Body of pancreas (tissue), 4 donors: ENCODE results near the gene LIPM. TPM values are rescaled to one million over a fixed set of nuclear protein-coding genes. Genes with fewer than 3 reads are reported as not detected.
A peak's percentile ranks its signal among the peaks of the same experiment; 100 is the strongest.

ENCODE experiments used
- ATAC-seq: fragments of 150-250 bp; one replicate; pipeline ENCODE4 v1.9.1; 2016
- DNase-seq, 4 donors: peaks; one replicate each; pipeline ENCODE4 v3.0.0-alpha.2; 2019
- H3K27ac ChIP-seq, 4 donors: fragments of 200-600 bp; sonication (generic); 1 replicate in 3 of 4; 2 replicates in 1 of 4; pipeline versions ENCODE4 v1.5.1 to v1.6.1; 2016 to 2019; ENCODE audit warnings: mild to moderate bottlenecking in 1 of 4, mixed read lengths in 1 of 4, moderate library complexity in 1 of 4
- H3K27me3 ChIP-seq, 2 donors: fragments of 200-600 bp; sonication (generic); one replicate each; pipeline ENCODE4 v1.6.0; 2016; ENCODE audit warnings: mild to moderate bottlenecking in 1 of 2
- H3K36me3 ChIP-seq, 2 donors: fragments of 200-600 bp; sonication (generic); replicated peaks in 1 of 2; 2 replicates each; pipeline ENCODE4 v1.5.1; 2016; ENCODE audit warnings: low read depth in 2 of 2; ENCODE audit not compliant: insufficient read depth in 1 of 2
- H3K4me1 ChIP-seq: fragments of 200-600 bp; sonication (generic); one replicate; pipeline ENCODE4 v1.6.0; 2016
- H3K4me3 ChIP-seq, 2 donors: fragments of 200-600 bp; sonication (generic); 1 replicate in 1 of 2; 2 replicates in 1 of 2; pipeline ENCODE4 v1.5.1; 2016 to 2019
- H3K9me3 ChIP-seq, 3 donors: fragments of 200-600 bp; sonication (generic); 1 replicate in 2 of 3; 2 replicates in 1 of 3; pipeline ENCODE4 v1.5.1; 2016
- POLR2A ChIP-seq, 3 donors: fragments of 450-650 bp; IDR thresholded peaks; one replicate each; pipeline ENCODE4 v1.6.1; 2016; ENCODE audit warnings: antibody characterized with exemption in 3 of 3, mild to moderate bottlenecking in 2 of 3
- WGBS, 2 donors: methylation state at CpG; one replicate each; pipeline ENCODE4 v1.1.5; 2017; 5-methylcytosine and 5-hydroxymethylcytosine counted together
- intact Hi-C: fragments of 100-400 bp; cut with DNase I; formaldehyde crosslinking; loops from one replicate; pipeline ENCODE4 v1.15.1; 2023
- total RNA-seq, 2 donors: library from RNA; depleted of rRNA; stranded (reverse); fragments of >200 nt; gene quantifications; one replicate each; pipeline ENCODE4 v1.1.0, GENCODE V29; 2016
- TF ChIP-seq, protein P1 (sequence below), 7 experiments: fragments of 450-650 bp in 4 of 7; fragments of 200-600 bp in 3 of 7; sonication (generic) in 3 of 7; IDR thresholded peaks; one replicate each; pipeline ENCODE4 v1.5.1; 2016 to 2019; ENCODE audit warnings: antibody characterized with exemption in 7 of 7

The LIPM gene
- total RNA-seq, 2 donors from 2014 or later, result not detected

GRCh38 chr10:88809621-88810020 is 7.1 kb downstream of the LIPM start:
- intact Hi-C loops, result no loop called here
- H3K27ac ChIP-seq, result no peak overlapping the region
- DNase-seq (no peak), ATAC-seq (no peak)
- H3K4me3 ChIP-seq, result no peak overlapping the region
- H3K27me3 ChIP-seq, result no peaks in the 10 kb centered on the region
- H3K4me1 ChIP-seq, result no peaks in the 10 kb centered on the region
- H3K9me3 ChIP-seq, result no peaks in the 10 kb centered on the region
- WGBS, 2 donors, result 54 to 64% methylated on average over 4 of the region's 4 CpGs
- no peaks in the 10 kb centered on the region for H3K36me3 ChIP-seq
- no peak for TF ChIP-seq POLR2A (IDR thresholded peaks at IDR 0.05)
- TF ChIP-seq, protein P1, sequence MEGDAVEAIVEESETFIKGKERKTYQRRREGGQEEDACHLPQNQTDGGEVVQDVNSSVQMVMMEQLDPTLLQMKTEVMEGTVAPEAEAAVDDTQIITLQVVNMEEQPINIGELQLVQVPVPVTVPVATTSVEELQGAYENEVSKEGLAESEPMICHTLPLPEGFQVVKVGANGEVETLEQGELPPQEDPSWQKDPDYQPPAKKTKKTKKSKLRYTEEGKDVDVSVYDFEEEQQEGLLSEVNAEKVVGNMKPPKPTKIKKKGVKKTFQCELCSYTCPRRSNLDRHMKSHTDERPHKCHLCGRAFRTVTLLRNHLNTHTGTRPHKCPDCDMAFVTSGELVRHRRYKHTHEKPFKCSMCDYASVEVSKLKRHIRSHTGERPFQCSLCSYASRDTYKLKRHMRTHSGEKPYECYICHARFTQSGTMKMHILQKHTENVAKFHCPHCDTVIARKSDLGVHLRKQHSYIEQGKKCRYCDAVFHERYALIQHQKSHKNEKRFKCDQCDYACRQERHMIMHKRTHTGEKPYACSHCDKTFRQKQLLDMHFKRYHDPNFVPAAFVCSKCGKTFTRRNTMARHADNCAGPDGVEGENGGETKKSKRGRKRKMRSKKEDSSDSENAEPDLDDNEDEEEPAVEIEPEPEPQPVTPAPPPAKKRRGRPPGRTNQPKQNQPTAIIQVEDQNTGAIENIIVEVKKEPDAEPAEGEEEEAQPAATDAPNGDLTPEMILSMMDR (IDR thresholded peaks at IDR 0.05), result no peak

DNA sequence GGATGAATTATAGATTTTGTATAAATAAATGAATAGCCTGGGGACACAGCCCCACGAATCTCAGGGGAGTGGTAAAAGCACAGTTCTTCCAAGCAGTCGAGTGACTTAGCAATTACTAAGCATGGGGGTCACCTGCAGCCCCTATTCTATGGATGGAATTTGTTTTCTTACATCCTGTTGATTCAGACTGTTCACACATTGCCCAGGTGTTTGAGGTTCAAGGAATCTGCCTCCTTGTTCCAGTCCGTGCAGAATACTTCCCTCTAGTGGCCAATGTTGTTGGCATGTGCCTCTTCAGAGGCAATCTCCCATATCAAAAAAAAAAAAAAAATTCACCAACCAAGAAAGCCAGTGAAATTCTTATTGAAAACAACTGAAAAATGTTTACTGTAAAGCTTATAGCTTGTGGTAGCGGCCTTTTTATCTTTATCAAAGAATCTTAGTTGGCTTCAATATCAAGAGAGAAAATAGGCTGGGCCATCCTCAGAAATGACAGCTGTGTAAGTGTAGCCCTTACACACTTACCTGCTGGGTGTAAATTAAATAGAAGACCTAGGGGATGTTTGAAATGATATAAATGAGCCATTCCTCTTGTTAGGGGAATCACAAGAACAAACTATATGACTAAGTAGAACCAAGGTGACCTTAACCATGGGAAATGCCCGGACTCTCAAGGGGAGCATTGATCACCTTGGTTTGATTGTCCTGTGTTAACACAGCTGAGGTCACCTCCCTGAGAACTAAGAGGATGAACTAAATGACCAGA is 7.8 kb downstream of the LIPM start:
- Histone ChIP-seq H3K36me3 (no peaks in the 10 kb centered on the region), H3K27me3 (no peaks in the 10 kb centered on the region), H3K4me3 (no peak overlapping the region), H3K27ac (no peak overlapping the region), H3K9me3 (no peaks in the 10 kb centered on the region), H3K4me1 (no peaks in the 10 kb centered on the region)
- WGBS, 2 donors, result 20 to 22% methylated on average over 5 of the region's 5 CpGs
- DNase-seq (peak; percentile 21 to 66 (median 50)), ATAC-seq (peak; percentile 63)
- no peak for TF ChIP-seq POLR2A (IDR thresholded peaks at IDR 0.05)
- TF ChIP-seq, protein P1 (IDR thresholded peaks at IDR 0.05), result peak; percentile 44 to 72 (median 59)
- intact Hi-C loops, result no loop called here

- no peaks in the 10 kb centered on the region for H3K9me3 ChIP-seq
- TF ChIP-seq POLR2A (IDR thresholded peaks at IDR 0.05), result no peak
- TF ChIP-seq, protein P1 (IDR thresholded peaks at IDR 0.05), result no peak
- no peaks in the 10 kb centered on the region for H3K27me3 ChIP-seq
- WGBS, 2 donors, result 74 to 81% methylated on average over 6 of the region's 6 CpGs
- no peak for DNase-seq
- ATAC-seq, result no peak
- no peaks in the 10 kb centered on the region for H3K36me3 ChIP-seq
- intact Hi-C loops, result no loop called here
- H3K4me1 ChIP-seq, result no peaks in the 10 kb centered on the region
- no peak overlapping the region for H3K4me3 ChIP-seq
- no peak overlapping the region for H3K27ac ChIP-seq
Observed at GRCh38 chr10:88813200-88813599, 10.7 kb downstream of the LIPM start.

- no peaks in the 10 kb centered on the region for H3K4me1 ChIP-seq
- TF ChIP-seq, protein P1 (IDR thresholded peaks at IDR 0.05), result no peak
- no peak for TF ChIP-seq POLR2A (IDR thresholded peaks at IDR 0.05)
- no peak overlapping the region for H3K27ac ChIP-seq
- intact Hi-C loops, result no loop called here
- no peak overlapping the region for H3K4me3 ChIP-seq
- no peaks in the 10 kb centered on the region for H3K27me3 ChIP-seq
- DNase-seq, result no peak
- H3K36me3 ChIP-seq, result no peaks in the 10 kb centered on the region
- 90 to 91% methylated on average over 3 of the region's 3 CpGs for WGBS, 2 donors
- ATAC-seq, result no peak
- no peaks in the 10 kb centered on the region for H3K9me3 ChIP-seq
Observed at GRCh38 chr10:88819290-88819689, 16.8 kb downstream of the LIPM start.
